HEK293T (cell line): ENCODE measurements around the gene OR6K6.

Experiments used
- ARNT ChIP-seq: fragments of 450-650 bp; IDR thresholded peaks from 2 replicates; pipeline ENCODE4 v1.6.1; 2017; ENCODE audit warnings: mild to moderate bottlenecking
- BHLHE40 ChIP-seq: fragments of 450-650 bp; IDR thresholded peaks from 2 replicates; pipeline ENCODE4 v1.6.1; 2016; ENCODE audit warnings: mild to moderate bottlenecking, moderate library complexity, borderline replicate concordance
- CTBP1 ChIP-seq: fragments of 450-650 bp; IDR thresholded peaks from 2 replicates; pipeline ENCODE4 v1.6.1; 2016; ENCODE audit warnings: borderline replicate concordance
- ELF4 ChIP-seq: fragments of 450-650 bp; IDR thresholded peaks from 2 replicates; pipeline ENCODE4 v1.6.1; 2017; ENCODE audit warnings: antibody characterized with exemption
- FOXA1 ChIP-seq: fragments of 450-650 bp; IDR thresholded peaks from 2 replicates; pipeline ENCODE4 v1.6.1; 2016; ENCODE audit warnings: mild to moderate bottlenecking
- FOXK2 ChIP-seq: fragments of 450-650 bp; IDR thresholded peaks from 2 replicates; pipeline ENCODE4 v1.6.1; 2016; ENCODE audit warnings: mild to moderate bottlenecking
- L3MBTL2 ChIP-seq: fragments of 450-650 bp; conservative IDR thresholded peaks from 2 replicates; pipeline ENCODE4 v1.6.1; 2016; ENCODE audit warnings: mild to moderate bottlenecking
- LEF1 ChIP-seq: fragments of 450-650 bp; IDR thresholded peaks from 2 replicates; pipeline ENCODE4 v1.6.1; 2017; ENCODE audit warnings: mild to moderate bottlenecking, borderline replicate concordance
- SP1 ChIP-seq: fragments of 450-650 bp; IDR thresholded peaks from 2 replicates; pipeline ENCODE4 v1.6.1; 2017
- SUZ12 ChIP-seq: fragments of 450-650 bp; IDR thresholded peaks from 2 replicates; pipeline ENCODE4 v1.6.1; 2016; ENCODE audit warnings: mild to moderate bottlenecking
- TARDBP ChIP-seq: fragments of 450-650 bp; IDR thresholded peaks from 2 replicates; pipeline ENCODE4 v1.6.1; 2016
- ZNF384 ChIP-seq: fragments of 450-650 bp; IDR thresholded peaks from 2 replicates; pipeline ENCODE4 v1.6.1; 2016
- TF ChIP-seq, protein P1 (sequence below): fragments of 450-650 bp; IDR thresholded peaks from 2 replicates; pipeline ENCODE4 v1.6.1; 2016

DNA sequence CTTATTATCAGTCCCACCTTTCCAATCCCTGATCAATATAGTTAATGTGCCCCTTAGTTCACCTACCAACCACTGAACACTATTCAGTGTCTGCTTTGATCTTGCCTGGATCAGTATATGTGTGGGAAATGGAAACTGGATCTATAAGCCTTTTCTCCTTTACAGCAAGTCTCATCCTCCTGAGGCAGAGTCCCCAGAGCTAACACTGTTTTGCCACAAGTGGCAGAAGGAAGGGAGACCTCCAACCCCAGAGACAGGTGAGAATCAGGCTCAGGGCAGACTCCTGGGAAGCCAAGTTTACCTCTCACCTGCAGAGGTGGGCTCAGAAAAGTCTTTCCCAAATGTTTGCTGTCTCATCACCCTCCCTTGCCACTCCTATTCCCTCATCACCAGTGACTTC lies 26.6 kb downstream of the OR6K6 start, which contains the start of gene OR6N2:
- TF ChIP-seq FOXK2 = no peak
- TF ChIP-seq, protein P1, sequence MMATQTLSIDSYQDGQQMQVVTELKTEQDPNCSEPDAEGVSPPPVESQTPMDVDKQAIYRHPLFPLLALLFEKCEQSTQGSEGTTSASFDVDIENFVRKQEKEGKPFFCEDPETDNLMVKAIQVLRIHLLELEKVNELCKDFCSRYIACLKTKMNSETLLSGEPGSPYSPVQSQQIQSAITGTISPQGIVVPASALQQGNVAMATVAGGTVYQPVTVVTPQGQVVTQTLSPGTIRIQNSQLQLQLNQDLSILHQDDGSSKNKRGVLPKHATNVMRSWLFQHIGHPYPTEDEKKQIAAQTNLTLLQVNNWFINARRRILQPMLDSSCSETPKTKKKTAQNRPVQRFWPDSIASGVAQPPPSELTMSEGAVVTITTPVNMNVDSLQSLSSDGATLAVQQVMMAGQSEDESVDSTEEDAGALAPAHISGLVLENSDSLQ = no peak
- TF ChIP-seq ZNF384 = no peak
- no peak for TF ChIP-seq TARDBP
- TF ChIP-seq ELF4 = no peak
- no peak for TF ChIP-seq L3MBTL2
- TF ChIP-seq FOXA1 = no peak
- no peak for TF ChIP-seq BHLHE40
- TF ChIP-seq CTBP1 = no peak
- no peak for TF ChIP-seq LEF1
- no peak for TF ChIP-seq SUZ12
- TF ChIP-seq SP1 = no peak
- no peak for TF ChIP-seq ARNT
